ENCODE measurements around the gene ALX4.

ALX4 gene

DNA sequence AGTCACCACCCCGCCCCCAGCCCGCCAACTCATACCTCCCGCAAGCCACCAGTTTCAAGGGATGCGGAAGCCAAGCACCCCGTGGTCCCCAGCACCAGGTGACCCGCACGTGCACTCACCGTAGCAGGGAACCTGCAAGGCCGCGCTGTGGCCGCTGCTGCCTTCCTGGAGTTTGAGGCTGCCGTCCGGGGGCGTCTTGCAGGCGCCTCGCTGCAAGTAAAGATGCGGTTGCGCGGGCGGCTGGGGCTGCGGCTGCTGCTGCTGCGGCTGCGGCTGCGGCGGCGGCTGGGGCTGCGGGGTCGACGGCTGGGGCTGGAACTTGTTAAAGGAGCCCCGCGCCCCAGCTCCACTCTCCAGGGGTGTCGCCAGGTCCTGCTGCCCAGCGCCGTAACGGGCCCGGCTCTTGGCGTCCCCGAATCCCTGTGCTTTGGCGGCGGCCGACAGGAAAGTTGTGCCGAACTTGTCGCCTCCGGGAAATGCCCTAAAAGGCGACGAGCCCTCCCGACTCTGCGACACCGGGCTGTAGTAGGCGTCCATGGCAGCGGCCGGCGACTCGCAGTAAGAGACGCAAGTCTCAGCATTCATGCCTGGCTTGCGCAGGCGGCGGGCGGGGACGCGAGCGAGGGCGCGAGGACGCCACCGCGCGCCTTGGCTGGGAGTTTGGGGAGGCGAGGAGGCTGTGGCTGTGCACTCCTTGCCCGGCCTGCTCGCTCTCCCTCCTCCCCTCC, at the start of gene ALX4:
Gene ALX4, minus strand, starts transcription at position 662 of the 728 bp plus-strand sequence. Its CDS starts 77 bp downstream, at position 585.
- no peak for DNase-seq (ENCODE audit: low spot score)

- DNase-seq (ENCODE audit: low spot score), result no peak
These were observed 49.2 kb upstream of the ALX4 start for GRCh38 chr11:44359162-44359561.

DNA sequence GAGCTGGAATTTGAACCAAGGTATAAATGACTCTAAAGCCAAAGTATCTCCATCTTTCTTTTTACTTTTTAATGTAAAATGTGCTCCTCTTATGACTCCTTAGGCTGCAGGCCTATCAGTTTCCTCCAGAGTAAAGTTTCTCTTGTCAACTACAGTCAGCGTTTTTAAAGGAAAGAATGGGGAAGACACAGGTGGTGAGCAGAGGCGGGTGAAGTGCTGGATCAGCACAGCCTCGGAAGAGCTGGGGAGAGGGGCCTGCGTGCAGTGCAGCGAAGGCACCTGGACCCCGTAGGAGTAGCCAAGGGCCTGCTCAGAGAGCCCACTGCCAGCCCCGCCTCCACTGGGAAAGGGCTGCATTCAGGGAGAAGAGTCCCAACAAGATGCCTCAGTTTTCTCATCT, 48.8 kb upstream of the ALX4 start:
- no peak for DNase-seq (ENCODE audit: low spot score)

DNA sequence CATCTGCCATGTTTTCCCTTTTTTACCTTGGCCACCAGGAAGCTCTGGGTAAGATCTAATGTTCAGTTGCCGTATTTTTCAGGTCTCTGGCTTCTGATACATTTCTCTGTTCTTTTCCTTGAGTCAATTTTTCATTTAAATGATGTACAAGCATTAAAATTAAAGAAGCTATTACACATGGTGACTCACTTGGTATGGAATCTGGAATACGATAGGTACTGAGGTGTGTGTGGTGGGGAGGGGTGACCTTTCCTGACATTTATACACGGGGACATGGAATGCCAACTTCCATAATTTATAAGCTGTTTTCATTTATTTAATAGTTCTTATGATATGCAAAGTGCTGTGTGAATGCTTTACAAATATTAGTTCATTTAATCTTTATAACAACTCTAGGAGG, 47.8 kb upstream of the ALX4 start:
- no peak for DNase-seq (ENCODE audit: low spot score)

DNA sequence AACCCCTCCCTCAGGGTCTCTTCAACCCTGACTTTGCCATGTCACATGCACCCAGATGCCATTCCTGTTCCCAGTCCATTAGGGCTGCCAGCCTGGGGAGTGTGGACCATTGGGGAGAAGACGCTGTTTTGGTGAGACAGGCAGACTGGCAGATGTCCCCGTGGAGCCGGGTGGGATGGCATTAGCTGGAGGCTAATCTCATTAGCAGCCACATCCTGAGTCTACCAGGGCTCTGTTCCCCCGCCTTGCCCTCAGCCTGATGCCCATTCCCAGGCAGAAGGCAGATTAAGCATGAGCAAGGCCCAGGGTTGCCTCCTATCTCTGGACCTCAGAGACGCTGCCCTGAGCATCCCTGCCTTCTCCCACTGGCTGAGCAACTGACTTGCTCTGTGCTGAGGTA, 46.4 kb upstream of the ALX4 start:
- no peak for DNase-seq (ENCODE audit: low spot score)

- DNase-seq (ENCODE audit: low spot score), result no peak
These were observed 42.1 kb upstream of the ALX4 start for GRCh38 chr11:44351898-44352498.

GRCh38 chr11:44351006-44351660, 41.2 kb upstream of the ALX4 start:
- DNase-seq (ENCODE audit: low spot score), result no peak

DNA sequence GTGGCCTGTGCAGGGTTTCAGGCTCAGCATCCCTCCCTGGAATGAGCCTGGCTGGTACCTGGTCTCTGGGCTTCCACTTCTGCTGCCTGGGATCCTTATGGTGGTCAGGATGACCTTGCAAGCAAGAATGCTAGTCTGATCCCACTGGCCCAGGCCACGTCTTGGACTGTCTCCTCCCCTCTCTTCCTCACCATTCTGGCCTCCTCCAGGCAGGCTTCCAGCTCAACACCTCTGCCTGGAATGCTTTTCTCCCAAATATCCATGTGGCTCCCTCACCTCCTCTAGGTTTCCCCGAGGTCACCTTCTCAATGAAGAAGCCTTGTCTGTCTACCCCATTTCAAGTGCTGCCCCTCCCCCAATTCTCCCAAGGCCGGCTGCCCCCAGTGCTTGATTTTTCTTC, 39.4 kb upstream of the ALX4 start:
- DNase-seq (ENCODE audit: low spot score), result no peak

- no peak for DNase-seq (ENCODE audit: low spot score)
These were observed 38.8 kb upstream of the ALX4 start for GRCh38 chr11:44348721-44349120.

- no peak for DNase-seq (ENCODE audit: low spot score)
These were observed 38.2 kb upstream of the ALX4 start for GRCh38 chr11:44348114-44348513.

- no peak for DNase-seq (ENCODE audit: low spot score)
These were observed 37.6 kb upstream of the ALX4 start for GRCh38 chr11:44347538-44347937.

DNA sequence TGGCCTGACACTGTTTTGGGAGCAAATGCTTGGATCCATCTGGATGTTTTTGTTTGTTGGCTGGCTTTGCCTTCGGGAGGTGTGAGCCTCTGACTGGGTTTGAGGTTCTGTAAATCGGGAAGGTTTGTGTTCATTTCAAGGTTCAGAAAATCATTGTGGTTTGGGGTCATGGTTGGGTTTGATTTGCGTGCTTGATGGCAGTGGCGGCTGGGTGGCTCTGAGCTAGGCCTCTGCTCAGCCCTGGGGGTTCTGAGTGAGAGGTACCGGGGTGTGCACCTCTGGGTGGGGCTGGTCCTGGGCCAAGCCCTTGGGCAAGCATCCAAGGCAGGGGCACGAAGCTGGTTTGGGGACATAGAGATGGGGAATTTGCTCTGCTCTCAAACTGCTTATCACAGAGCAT, 37.0 kb upstream of the ALX4 start:
- no peak for DNase-seq (ENCODE audit: low spot score)

- no peak for DNase-seq (ENCODE audit: low spot score)
These were observed 35.8 kb upstream of the ALX4 start for GRCh38 chr11:44345781-44346180.

- DNase-seq (ENCODE audit: low spot score), result no peak
These were observed 35.0 kb upstream of the ALX4 start for GRCh38 chr11:44344921-44345320.

GRCh38 chr11:44344423-44344820, 34.5 kb upstream of the ALX4 start:
- no peak for DNase-seq (ENCODE audit: low spot score)

DNA sequence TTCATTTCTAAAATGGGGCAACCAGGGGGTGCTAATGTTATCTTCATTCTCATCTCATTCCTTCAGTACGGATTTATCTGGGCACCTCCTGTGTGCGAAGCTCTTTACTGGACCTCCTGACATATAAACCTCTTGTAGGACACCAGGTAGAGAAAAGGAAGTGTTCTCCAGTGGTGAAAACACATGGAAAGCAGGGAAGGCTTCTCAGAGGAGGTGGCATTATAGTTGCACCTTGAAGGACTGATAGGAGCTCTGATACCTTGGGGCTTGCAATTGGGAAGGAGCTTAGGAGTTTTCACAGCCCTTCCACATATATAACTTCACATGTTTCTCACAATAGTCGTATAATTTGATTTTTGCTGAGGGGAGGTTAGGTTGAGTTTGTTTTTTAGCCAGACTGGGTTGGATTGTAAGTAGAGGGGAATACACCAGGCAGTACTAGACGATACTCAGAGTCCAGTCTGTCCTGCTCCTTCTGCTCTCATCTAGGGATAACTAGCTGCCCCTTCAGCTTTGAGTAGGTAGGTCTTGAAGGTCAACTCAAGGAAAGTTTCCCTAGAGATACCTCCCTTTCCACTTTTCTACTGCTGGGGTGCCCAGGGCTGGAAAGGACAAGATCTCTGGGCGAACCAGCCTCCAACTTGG, 34.0 kb upstream of the ALX4 start:
- DNase-seq (ENCODE audit: low spot score), result no peak

DNA sequence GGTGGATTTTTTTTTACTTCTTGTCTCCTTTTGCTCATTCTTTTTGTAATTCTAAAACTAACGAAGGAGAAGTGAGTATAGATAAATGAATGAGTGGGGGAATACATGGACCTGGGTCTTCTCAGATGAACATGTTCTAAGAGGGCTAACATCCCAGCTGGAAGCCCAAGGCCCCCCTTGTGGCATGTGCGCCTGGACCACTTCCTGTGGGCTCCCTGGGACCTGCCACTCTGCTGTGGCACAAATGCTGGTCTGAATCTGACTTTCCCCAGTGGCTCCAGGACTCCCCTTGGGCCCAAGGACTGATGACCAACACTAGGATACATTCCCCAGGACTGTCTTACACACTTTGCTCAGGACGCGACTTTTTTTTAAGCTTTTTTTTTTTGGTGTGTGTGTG, 32.7 kb upstream of the ALX4 start:
- DNase-seq (ENCODE audit: low spot score), result no peak

GRCh38 chr11:44340656-44341055, 30.7 kb upstream of the ALX4 start:
- no peak for DNase-seq (ENCODE audit: low spot score)

- DNase-seq (ENCODE audit: low spot score), result no peak
These were observed 29.6 kb upstream of the ALX4 start for GRCh38 chr11:44339530-44339883.

GRCh38 chr11:44338698-44339529, 29.0 kb upstream of the ALX4 start:
- no peak for DNase-seq (ENCODE audit: low spot score)

- DNase-seq (ENCODE audit: low spot score), result no peak
These were observed 28.1 kb upstream of the ALX4 start for GRCh38 chr11:44338026-44338425.

DNA sequence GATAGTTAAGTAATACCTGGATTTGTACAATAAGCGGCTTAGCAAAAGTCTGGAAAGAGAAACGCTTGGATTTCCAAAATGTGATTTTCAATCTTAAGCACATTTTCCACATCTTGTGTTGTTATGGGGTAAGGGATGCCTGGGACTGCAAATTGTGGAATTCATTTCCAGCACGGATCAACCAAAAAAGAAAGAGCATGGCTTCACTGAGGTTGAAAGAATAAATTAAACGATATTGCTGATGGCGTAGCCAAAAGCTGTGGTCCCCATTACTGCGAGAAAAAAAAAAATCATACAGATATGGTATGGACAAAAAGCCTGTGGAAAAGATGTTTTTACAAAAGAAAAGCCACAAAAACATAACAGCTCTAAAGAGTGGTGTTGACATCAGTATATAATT, 26.0 kb upstream of the ALX4 start:
- no peak for DNase-seq (ENCODE audit: low spot score)
